AG04449 (cell line): Measurements from ENCODE around the gene HSD17B2.

Experiments
- CTCF ChIA-PET: fragments of 350-600 bp; formaldehyde crosslinking; extraction: SDS; loops from one replicate; lab custom pipeline; 2021; ENCODE audit warnings: antibody characterized with exemption; lab: Yijun Ruan, JAX
- POLR2A ChIA-PET: fragments of 400-600, 350-600 bp; formaldehyde crosslinking; extraction: SDS; loops from one replicate; lab custom pipeline; 2020; ENCODE audit warnings: antibody characterized with exemption, inconsistent platforms; lab: Yijun Ruan, JAX
- DNase-seq: peaks from one replicate; pipeline ENCODE4 v3.0.0-alpha.2; 2010; ENCODE audit warnings: low read depth, low spot score
- H3K4me3 ChIP-seq: 2 replicates; pipeline ENCODE4 v1.5.1; 2011; ENCODE audit warnings: low read depth, mild to moderate bottlenecking, control low read depth, low read length
- CTCF ChIP-seq: IDR thresholded peaks from one replicate; pipeline ENCODE4 v1.5.1; 2011; ENCODE audit warnings: mild to moderate bottlenecking, moderate library complexity, low read length, control low read depth, inconsistent platforms; ENCODE audit not compliant: insufficient read depth; ENCODE audit errors: missing control alignments

Gene HSD17B2

GRCh38 chr16:82146957-82147356, 111.9 kb downstream of the HSD17B2 start:
- no peak overlapping the region for H3K4me3 ChIP-seq
- ChIA-PET POLR2A (no interaction called here), CTCF (no interaction called here)
- DNase-seq, result no peak
- no peak for TF ChIP-seq CTCF

GRCh38 chr16:82147546-82147945, 112.5 kb downstream of the HSD17B2 start:
- CTCF ChIA-PET, result no interaction called here
- POLR2A ChIA-PET, result no interaction called here
- H3K4me3 ChIP-seq, result no peak overlapping the region
- TF ChIP-seq CTCF, result no peak
- no peak for DNase-seq
